A204.1 (cell line): ENCODE measurements around the gene PRLH.

Experiments
- FAIRE-seq: peaks from 2 replicates; lab custom pipeline; 2012; peaks lifted over from hg19 to GRCh38; lab: Jason Lieb, UNC

Gene PRLH

GRCh38 chr2:237539681-237540080 is 26.7 kb upstream of the PRLH start:
- no peak for FAIRE-seq

DNA sequence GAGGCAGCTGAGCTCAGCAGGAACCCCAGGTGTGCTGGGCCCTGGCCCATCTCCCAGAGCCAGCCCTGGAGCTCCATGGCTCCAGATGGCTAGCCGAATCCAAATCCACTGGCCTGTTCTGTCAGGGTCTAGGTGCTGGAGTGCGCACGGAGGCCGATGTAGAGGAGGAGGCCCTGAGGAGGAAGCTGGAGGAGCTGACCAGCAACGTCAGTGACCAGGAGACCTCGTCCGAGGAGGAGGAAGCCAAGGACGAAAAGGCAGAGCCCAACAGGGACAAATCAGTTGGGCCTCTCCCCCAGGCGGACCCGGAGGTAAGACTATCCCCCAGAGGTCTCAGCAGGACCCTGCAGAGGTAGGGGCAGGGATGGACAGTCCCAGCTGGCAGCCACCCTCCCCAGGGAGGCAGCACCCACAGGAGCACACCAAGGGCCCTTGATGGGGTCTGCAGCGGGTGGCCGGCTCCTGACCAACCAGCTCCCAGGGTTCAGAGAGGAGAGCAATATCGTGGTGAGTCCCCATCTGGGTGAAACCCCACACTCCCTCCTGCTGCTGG is 26.1 kb upstream of the PRLH start:
- no peak for FAIRE-seq

DNA sequence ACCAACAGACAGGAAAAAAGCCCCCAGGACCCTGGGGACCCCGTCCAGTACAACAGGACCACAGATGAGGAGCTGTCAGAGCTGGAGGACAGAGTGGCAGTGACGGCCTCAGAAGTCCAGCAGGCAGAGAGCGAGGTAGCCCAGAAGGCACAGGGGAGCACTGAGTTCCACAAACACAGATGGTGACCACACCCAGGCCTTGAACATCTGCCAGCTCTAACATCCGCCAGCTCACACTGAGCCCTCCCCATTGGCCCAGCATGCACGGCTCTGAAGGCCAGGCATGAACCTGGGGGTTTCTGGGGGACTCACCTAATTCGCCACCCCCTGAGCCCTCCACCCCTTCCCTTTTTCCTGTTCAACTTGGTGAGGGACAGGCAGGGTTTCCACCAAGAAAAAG is 25.6 kb upstream of the PRLH start:
- no peak for FAIRE-seq

DNA sequence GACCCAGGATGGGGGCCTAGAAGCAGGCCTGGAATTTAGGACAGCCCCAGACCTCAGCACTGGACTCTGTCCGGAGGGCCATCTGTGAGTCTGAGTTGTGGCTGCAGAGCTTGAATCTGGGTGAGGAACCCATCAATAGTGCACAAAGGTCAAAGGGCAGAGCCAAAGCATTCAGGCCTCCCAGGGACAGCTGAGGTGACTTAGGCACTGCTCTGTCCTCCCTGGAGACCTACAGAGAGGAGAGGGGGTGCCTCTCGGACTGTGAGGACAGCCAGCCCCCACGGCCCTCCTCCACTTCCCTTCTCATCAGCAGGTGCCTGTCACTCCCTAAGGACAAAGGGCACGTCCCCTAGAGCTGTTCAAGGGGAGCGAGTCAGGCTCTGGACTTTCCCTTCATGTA is 25.1 kb upstream of the PRLH start:
- no peak for FAIRE-seq

GRCh38 chr2:237542001-237542704 is 24.2 kb upstream of the PRLH start:
- FAIRE-seq, result no peak

DNA sequence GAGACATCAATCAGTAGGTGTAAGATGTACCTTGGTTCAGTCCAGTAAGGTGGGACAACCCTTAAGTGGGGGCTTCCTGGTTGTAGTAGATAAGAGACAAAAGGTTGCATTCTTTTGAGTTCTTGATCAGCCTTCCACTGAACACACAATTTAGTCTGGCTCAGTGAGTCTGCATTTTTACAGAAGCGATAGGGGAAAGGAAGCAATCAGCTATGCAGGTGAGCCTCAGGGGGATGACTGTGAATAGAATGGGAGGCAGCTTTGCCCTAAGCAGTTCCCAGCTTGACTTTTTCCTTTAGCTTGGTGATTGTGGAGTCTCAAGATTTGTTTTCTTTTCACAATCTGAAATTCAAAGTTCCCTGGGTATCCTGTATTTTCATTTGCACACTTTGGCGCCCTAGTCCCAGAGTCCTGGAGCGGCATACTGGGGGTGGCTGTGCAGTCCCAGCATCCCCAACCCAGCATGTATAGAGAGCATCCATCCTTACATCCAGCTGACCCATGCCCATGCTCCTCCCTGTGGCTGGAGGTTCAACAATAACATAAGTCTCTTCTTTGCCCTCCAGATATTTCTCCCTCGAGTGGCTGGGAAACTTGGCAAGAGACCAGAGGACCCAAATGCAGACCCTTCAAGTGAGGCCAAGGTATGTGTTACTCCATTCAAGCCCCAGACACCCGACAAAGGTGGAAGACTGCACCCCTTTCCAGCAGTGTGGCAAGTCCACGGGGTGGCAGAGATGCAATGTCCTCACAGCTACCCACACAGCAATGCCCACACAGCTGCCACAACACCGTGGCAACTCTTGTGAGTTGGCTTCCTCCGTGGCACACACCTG is 20.1 kb upstream of the PRLH start:
- FAIRE-seq, result no peak

GRCh38 chr2:237546876-237547395 is 19.4 kb upstream of the PRLH start:
- no peak for FAIRE-seq

GRCh38 chr2:237547841-237548416 is 18.4 kb upstream of the PRLH start:
- FAIRE-seq, result no peak

- no peak for FAIRE-seq
Measured at GRCh38 chr2:237549216-237549615, 17.2 kb upstream of the PRLH start.

- no peak for FAIRE-seq
Measured at GRCh38 chr2:237549643-237550415, 16.5 kb upstream of the PRLH start.

DNA sequence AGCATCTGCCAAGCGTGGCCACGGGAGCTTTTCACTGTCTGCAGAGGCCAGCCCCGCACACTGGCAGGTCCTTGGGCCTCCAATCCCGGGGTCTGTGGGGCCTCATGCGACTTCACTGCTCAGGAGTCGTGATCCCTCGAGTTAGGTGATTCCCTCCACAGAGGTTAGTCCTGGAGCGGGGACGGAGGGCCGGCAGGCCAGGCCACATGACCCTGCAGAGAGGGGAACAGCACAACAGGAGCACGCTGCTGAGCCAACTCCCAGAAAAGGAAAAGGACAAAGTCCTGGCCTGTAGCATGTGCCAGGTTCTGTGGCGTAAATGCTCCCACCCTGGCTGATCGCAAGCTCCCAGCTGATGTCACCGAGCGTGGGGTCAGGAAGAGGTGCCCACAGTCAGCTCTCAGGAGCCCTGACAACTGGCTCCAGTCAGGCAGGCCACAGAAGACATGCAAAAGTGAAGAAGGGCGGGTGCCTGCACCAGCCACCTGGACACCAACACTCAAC is 15.3 kb upstream of the PRLH start:
- FAIRE-seq, result no peak

GRCh38 chr2:237552908-237553307 is 13.5 kb upstream of the PRLH start:
- no peak for FAIRE-seq

DNA sequence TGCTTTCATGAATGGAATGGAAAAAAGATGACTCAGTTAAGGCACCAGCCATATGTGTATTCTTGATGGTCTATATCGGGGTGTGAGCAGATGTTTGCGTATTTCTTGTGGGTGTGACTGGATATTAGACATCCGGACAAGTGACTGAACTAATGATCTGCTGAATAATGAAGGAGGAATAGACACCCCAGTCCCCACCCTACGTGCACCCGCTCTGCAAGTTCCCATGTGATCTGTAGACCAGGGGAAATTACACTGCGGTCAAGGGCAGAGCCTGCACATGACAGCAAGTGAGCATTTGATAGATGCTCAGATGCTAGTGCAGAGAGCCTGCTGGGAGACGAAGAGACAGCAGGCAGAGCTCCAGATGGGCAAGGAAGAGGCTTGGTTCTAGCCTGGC is 12.4 kb upstream of the PRLH start:
- no peak for FAIRE-seq

DNA sequence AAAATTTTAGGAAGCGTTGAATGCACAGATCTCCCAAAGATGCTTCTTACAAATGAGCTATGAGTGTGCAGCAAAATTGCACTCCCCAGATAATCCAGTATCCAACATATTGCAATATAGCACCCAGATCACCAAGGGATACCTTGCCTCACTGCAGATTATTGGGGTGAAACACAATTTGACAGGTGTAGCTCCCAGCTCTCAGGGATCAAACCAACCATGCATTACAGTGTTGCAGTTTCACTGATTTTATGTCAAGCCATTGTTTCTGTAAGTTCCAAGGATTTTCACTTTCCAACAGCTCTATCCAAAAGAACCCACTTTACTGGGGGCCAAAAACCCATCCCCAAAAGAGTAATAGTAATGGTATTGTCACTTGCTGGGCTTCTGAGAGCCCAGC is 10.8 kb upstream of the PRLH start:
- FAIRE-seq, result no peak

DNA sequence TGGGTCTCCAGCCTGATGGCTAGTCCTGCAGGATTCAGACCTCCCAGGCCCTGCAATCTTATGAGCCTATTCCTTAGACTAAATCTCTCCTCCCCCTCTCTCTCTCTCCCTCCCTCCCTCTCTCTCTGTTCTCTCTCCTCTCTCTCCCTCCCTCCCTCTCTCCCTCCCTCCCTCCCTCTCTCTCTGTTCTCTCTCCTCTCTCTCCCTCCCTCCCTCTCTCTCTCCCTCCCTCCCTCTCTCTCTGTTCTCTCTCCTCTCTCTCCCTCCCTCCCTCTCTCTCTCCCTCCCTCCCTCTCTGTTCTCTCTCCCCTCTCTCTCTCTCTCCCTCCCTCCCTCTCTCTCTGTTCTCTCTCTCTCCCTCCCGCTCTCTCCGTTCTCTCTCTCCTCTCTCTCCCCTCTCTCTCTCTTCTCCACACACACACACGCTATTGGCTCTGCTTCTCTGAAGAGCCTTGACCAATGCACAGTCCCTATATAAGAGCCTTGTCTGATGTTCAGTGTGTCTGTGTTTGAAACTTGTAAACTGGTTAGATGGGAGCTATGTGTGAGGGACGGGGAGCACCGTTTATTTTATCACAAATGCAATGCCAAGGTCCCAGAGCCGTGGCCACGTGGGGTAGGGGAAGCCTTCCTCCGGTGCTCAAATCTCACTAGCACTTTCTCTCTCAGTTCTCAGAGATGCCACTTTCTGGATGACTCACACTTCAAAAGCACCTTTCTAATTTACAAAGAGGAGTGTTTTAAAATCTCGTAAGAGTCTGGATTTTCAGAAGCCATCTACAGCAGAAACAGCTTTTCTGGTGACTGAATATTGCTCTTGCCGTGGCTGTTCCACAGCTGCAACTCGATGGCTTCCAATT is 9.4 kb upstream of the PRLH start:
- no peak for FAIRE-seq

GRCh38 chr2:237557633-237558015 is 8.8 kb upstream of the PRLH start:
- FAIRE-seq, result no peak

DNA sequence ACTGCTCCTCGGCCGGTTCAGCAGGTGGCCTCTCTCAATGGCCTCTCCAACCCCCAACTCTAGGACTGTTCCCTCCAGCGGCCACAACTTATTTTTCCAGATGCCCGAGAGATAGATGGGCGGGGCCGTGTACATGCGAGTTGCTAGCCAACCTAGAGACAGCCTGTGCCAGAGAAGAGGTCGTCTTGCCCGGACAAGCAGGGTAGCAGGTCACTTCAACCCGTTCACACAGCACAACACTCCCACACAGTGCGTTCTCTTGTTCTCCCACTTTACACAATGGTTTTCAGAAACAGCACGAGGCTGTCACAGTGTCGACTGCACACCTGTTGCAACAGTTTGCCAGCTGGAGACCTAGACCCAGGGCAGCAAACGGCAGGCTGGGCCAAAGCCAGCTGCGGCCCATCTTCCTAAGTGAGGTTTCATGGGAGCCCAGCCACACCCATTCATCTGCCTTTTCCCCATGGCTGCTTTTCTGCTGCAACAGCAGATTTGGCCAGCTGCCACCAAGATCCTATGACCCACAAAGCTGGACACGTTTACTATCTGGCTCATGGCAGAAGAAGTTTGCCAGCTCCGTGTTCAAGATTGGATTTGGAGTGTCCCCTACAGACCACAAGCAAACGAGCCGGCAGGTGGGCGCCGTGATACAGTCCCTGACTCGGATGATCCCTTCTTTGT is 7.3 kb upstream of the PRLH start:
- no peak for FAIRE-seq

- no peak for FAIRE-seq
Measured at GRCh38 chr2:237561221-237561620, 5.2 kb upstream of the PRLH start.

DNA sequence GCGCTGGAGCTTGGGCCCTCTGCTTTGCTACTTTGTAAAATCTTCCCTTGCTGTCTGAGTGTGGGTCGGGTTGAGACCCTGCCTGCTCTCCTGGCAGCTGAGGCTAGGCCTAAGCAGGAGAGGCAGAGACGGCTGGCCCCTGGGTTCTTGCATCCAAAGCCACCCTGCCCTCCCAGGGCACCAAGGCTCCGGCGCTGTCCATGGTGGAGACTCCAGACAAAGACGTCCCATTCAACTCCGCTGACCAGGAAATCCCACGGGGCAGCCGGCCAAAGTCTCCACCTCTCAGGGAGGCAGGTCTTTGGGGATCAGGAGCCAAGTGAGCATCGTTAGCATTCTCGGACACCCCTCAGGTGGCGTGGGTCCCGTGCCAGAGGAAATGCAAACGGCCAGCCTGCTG is 2.6 kb upstream of the PRLH start:
- no peak for FAIRE-seq

GRCh38 chr2:237564526-237565131 is 1.7 kb upstream of the PRLH start:
- FAIRE-seq, result no peak
